Prostate gland (tissue), 2 donors: Measurements from ENCODE around the gene NDC80. TPM values are rescaled to one million over a fixed set of nuclear protein-coding genes. Genes with fewer than 3 reads are reported as not detected.

Experiments
- DNase-seq: peaks from one replicate; pipeline ENCODE4 v3.0.0-alpha.2; 2019; ENCODE audit warnings: low spot score
- H3K27ac ChIP-seq, 2 donors: fragments of 200-600 bp; sonication (generic); 2 replicates each; pipeline ENCODE4 v1.5.1; 2017 to 2019
- H3K27me3 ChIP-seq: fragments of 200-600 bp; sonication (generic); replicated peaks from 2 replicates; pipeline ENCODE4 v1.5.1; 2019; ENCODE audit not compliant: insufficient read depth
- H3K36me3 ChIP-seq, 2 donors: fragments of 200-600 bp; sonication (generic); 1 replicate in 1 of 2; 2 replicates in 1 of 2; pipeline versions ENCODE4 v1.5.1 to v1.8.1; 2017 to 2019
- H3K4me1 ChIP-seq: fragments of 200-600 bp; sonication (generic); replicated peaks from 2 replicates; pipeline ENCODE4 v1.5.1; 2019
- H3K4me3 ChIP-seq, 2 donors: fragments of 200-600 bp; sonication (generic); 2 replicates each; pipeline ENCODE4 v1.5.1; 2017 to 2019
- H3K9me3 ChIP-seq: fragments of 200-600 bp; sonication (generic); 2 replicates; pipeline ENCODE4 v1.5.1; 2017
- POLR2A ChIP-seq: fragments of 450-650 bp; IDR thresholded peaks from one replicate; pipeline ENCODE4 v1.6.1; 2016; ENCODE audit warnings: antibody characterized with exemption, mild to moderate bottlenecking
- POLR2AphosphoS5 ChIP-seq: sonication (generic); formaldehyde crosslinking; IDR thresholded peaks from one replicate; pipeline ENCODE4 v1.6.1; 2017; ENCODE audit warnings: antibody characterized with exemption
- whole genome bisulfite sequencing: methylation state at CpG from one replicate; pipeline ENCODE4 v1.1.5; 2018; 5-methylcytosine and 5-hydroxymethylcytosine counted together
- intact Hi-C: fragments of 100-400 bp; cut with DNase I; formaldehyde crosslinking; loops from one replicate; pipeline ENCODE4 v1.14.2; 2022
- total RNA-seq, 2 donors: library from RNA; depleted of rRNA; stranded (reverse); fragments of >200 nt; gene quantifications; one replicate each; pipeline ENCODE4 v1.1.0, GENCODE V29; 2016
- TF ChIP-seq, protein P1 (sequence below), 4 experiments: fragments of 200-600 bp in 2 of 4; fragments of 450-650 bp in 2 of 4; sonication (generic) in 2 of 4; IDR thresholded peaks; 1 replicate in 3 of 4; 2 replicates in 1 of 4; pipeline ENCODE4 v1.5.1; 2016 to 2019; ENCODE audit warnings: antibody characterized with exemption in 4 of 4, mild to moderate bottlenecking in 2 of 4, moderate library complexity in 2 of 4

Gene NDC80
- total RNA-seq, 2 donors from 2014 or later, result 0.77 to 2.7 TPM

DNA sequence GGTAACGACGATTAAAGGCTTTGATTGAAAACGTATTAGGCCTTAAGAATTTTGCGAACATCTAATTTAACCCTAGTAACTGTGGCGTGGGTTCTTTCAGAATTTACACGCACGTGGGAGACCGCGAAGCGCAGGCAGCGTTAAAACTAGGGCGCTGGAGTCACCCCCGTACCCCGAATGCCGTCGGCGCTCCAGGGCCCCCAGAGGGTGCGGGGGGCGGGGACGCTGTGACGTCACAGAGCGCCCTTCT is 83.5 kb downstream of the NDC80 start:
- H3K4me3 ChIP-seq, result peak overlapping the region; percentile 87 to 98
- no peaks in the 10 kb centered on the region for H3K27me3 ChIP-seq
- H3K36me3 ChIP-seq, result no peaks in the 10 kb centered on the region
- peak overlapping the region; percentile 96 to 98 for H3K27ac ChIP-seq
- intact Hi-C loops, result loop anchor here (1.0 kb wide), 1 partner anchor 84 kb away; the partner anchor contains the start of genes METTL4 and NDC80
- TF ChIP-seq, protein P1, sequence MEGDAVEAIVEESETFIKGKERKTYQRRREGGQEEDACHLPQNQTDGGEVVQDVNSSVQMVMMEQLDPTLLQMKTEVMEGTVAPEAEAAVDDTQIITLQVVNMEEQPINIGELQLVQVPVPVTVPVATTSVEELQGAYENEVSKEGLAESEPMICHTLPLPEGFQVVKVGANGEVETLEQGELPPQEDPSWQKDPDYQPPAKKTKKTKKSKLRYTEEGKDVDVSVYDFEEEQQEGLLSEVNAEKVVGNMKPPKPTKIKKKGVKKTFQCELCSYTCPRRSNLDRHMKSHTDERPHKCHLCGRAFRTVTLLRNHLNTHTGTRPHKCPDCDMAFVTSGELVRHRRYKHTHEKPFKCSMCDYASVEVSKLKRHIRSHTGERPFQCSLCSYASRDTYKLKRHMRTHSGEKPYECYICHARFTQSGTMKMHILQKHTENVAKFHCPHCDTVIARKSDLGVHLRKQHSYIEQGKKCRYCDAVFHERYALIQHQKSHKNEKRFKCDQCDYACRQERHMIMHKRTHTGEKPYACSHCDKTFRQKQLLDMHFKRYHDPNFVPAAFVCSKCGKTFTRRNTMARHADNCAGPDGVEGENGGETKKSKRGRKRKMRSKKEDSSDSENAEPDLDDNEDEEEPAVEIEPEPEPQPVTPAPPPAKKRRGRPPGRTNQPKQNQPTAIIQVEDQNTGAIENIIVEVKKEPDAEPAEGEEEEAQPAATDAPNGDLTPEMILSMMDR (IDR thresholded peaks at IDR 0.05), result no peak
- TF ChIP-seq POLR2A (no peak), POLR2AphosphoS5 (no peak)
- DNase-seq, result no peak
- H3K4me1 ChIP-seq, result no peaks in the 10 kb centered on the region
- no peaks in the 10 kb centered on the region for H3K9me3 ChIP-seq
- under 1% methylated on average over 22 of the region's 22 CpGs for WGBS

DNA sequence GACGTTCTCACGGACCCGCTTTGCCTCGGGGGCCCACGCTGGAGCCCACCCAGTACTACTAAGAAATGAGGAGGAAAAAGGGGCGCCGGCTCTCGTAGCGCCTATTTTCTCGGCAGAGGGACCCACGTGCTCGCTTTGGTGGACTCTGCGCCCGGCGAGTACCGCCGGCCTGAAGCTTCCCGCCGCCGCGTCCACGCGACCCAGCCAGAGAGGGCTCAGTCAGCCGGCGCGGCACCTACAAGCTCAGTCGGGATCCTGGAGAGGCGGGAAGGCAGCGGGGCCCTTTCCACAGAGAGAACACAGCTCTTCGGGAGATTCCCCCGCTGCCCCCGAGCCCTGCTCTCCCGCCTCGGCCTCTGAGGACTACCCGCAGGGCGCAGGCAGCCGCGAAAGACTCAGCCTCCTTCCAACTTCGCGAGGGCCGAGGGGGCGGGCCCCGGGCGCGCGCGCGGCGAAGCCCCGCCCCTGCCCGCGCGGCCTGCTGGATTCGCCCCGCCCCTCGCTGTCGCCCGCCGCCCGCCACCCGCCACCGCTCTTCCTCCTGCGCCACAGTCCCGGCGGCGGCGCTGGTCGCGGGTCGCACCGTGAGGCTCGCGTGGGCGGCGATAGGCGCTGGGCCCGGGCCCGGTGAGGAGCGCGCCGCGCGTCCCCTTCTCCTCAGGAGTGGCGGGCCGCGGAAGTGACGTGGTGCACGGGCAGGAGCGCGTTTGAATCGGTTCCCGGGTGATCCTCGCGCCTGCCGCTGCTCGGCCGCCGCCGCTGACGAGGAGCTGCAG is 84.0 kb downstream of the NDC80 start, which contains the start of gene SMCHD1:
SMCHD1 (plus strand) TSS at position 549 of the 776 bp plus-strand sequence. CDS start 350 bp downstream, outside the sequence.
- peak within 1 kb of the TSS; percentile 87 to 98 for H3K4me3 ChIP-seq
- under 1% methylated on average over 40 of the region's 100 CpGs for WGBS
- TF ChIP-seq, protein P1 (IDR thresholded peaks at IDR 0.05), result peak in 2 of 4 experiments; percentile 16 to 20
- TF ChIP-seq POLR2AphosphoS5, result peak; percentile 66
- peak; percentile 80 for TF ChIP-seq POLR2A
- H3K4me1 ChIP-seq, result no peaks in the 10 kb centered on the region
- H3K9me3 ChIP-seq, result no peaks in the 10 kb centered on the region
- H3K27ac ChIP-seq, result peak within 1 kb of the TSS; percentile 96 to 98
- H3K27me3 ChIP-seq, result no peaks in the 10 kb centered on the region
- H3K36me3 ChIP-seq, result no peaks in the 10 kb centered on the region
- DNase-seq, result peak; percentile 88
- intact Hi-C loops, result loop anchor here (1.0 kb wide), 1 partner anchor 84 kb away; the partner anchor contains the start of genes METTL4 and NDC80

DNA sequence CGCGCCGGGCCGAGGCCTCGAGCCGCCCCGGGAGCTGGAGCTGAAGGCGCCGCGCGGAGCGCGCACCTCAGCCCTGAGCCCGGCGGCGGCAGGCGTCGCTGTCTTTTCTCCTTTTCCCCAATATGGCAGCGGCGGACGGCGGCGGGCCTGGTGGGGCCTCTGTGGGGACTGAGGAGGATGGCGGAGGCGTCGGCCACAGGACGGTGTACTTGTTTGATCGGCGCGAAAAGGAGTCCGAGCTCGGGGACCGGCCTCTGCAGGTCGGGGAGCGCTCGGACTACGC is 84.5 kb downstream of the NDC80 start:
- Histone ChIP-seq H3K27ac (peak overlapping the region; percentile 96 to 98), H3K4me3 (peak overlapping the region; percentile 87 to 98), H3K4me1 (no peaks in the 10 kb centered on the region), H3K9me3 (no peaks in the 10 kb centered on the region), H3K36me3 (no peaks in the 10 kb centered on the region), H3K27me3 (no peaks in the 10 kb centered on the region)
- under 1% methylated on average over 24 of the region's 37 CpGs for WGBS
- no peak for DNase-seq
- TF ChIP-seq, protein P1 (IDR thresholded peaks at IDR 0.05), result no peak
- no peak for TF ChIP-seq POLR2AphosphoS5
- no peak for TF ChIP-seq POLR2A
- intact Hi-C loops, result loop anchor here (1.0 kb wide), 1 partner anchor 85 kb away; the partner anchor contains the start of genes METTL4 and NDC80

DNA sequence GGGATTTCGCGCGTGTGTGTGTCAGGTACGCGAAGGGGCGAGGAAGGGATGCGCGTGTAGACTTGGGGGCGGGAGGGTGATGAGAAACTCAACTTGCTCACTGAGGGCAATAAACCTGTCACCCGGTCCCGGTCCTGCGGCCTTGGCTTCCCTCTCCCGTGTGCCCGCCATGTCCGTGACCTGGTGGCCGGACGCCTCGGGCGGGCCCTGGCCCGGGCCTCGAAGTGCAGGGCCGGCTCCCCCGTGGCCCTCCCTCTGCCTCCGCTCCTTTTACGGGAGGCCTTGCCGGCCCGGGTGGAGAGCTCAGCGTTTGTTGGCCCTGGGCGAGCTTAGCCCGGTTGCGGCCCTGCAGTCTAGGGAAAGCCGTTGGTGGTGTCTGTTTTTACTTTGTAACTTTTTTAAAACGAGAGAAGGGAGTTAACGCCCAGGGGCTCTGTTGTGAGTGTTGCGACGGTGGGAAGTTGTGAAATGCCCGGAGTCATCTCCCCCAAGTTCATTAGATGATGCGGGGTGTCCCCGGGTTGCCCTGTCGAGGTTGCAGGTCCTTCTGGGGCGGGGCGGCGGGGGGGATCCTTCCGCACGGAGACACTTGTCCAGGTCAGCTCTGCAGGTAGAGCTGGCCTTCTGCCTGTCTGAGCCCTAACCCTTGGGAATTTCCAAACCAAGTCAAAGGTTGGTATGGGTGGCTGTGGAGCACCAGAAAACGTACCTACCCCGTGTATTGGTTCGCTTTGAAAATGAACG is 85.1 kb downstream of the NDC80 start:
- H3K9me3 ChIP-seq, result no peaks in the 10 kb centered on the region
- peak overlapping the region; percentile 96 to 98 for H3K27ac ChIP-seq
- TF ChIP-seq POLR2A, result no peak
- TF ChIP-seq POLR2AphosphoS5, result no peak
- TF ChIP-seq, protein P1 (IDR thresholded peaks at IDR 0.05), result no peak
- peak overlapping the region; percentile 87 to 98 for H3K4me3 ChIP-seq
- peak; percentile 48 for DNase-seq
- under 1% methylated on average over 48 of the region's 49 CpGs for WGBS
- intact Hi-C loops, result no loop called here
- no peaks in the 10 kb centered on the region for H3K27me3 ChIP-seq
- H3K4me1 ChIP-seq, result no peaks in the 10 kb centered on the region
- H3K36me3 ChIP-seq, result no peaks in the 10 kb centered on the region
